Keratinocyte (primary cell): ENCODE results near the gene LIPN. TPM values are rescaled to one million over a fixed set of nuclear protein-coding genes. Genes with fewer than 3 reads are reported as not detected.
A peak's percentile ranks its signal among the peaks of the same experiment; 100 is the strongest.

ENCODE experiments used
- DNase-seq: peaks from one replicate; pipeline ENCODE4 v3.0.0-alpha.2; 2011; ENCODE audit warnings: low read depth, missing footprints, low spot score
- FAIRE-seq: peaks from 2 replicates; lab custom pipeline; 2011; peaks lifted over from hg19 to GRCh38; lab: Jason Lieb, UNC
- H2AFZ ChIP-seq: 2 replicates; pipeline ENCODE4 v1.6.0; 2012; ENCODE audit warnings: low read length, control low read depth, inconsistent platforms; ENCODE audit not compliant: control insufficient read depth
- H3K27ac ChIP-seq: 2 replicates; pipeline ENCODE4 v1.5.1; 2011; ENCODE audit warnings: low read length; ENCODE audit not compliant: control insufficient read depth, insufficient read depth
- H3K27me3 ChIP-seq: 3 replicates; pipeline ENCODE4 v1.6.0; 2011; ENCODE audit warnings: low read length; ENCODE audit not compliant: control insufficient read depth, insufficient read depth; ENCODE audit errors: extremely low read depth
- H3K36me3 ChIP-seq, 2 experiments: 2 replicates in 1 of 2; 3 replicates in 1 of 2; pipeline ENCODE4 v1.5.1; 2011; ENCODE audit warnings: low read length in 2 of 2, mild to moderate bottlenecking in 1 of 2; ENCODE audit not compliant: control insufficient read depth in 2 of 2, insufficient read depth in 2 of 2; ENCODE audit errors: extremely low read depth in 1 of 2
- H3K4me1 ChIP-seq: 3 replicates; pipeline ENCODE4 v1.5.1; 2011; ENCODE audit warnings: low read length; ENCODE audit not compliant: control insufficient read depth, insufficient read depth; ENCODE audit errors: extremely low read depth
- H3K4me2 ChIP-seq: 3 replicates; pipeline ENCODE4 v1.6.0; 2011; ENCODE audit warnings: low read depth, low read length; ENCODE audit not compliant: control insufficient read depth, insufficient read depth; ENCODE audit errors: extremely low read depth
- H3K4me3 ChIP-seq, 3 experiments: fragments of 200-600 bp in 1 of 3; sonication (generic) in 1 of 3; 2 replicates in 2 of 3; 3 replicates in 1 of 3; pipeline ENCODE4 v1.5.1; 2011 to 2016; ENCODE audit warnings: low read length in 3 of 3, mild to moderate bottlenecking in 3 of 3, control low read depth in 2 of 3, inconsistent platforms in 1 of 3, low read depth in 1 of 3, mixed read lengths in 1 of 3, mixed run types in 1 of 3, moderate library complexity in 1 of 3; ENCODE audit not compliant: control insufficient read depth in 2 of 3, insufficient read depth in 2 of 3; ENCODE audit errors: extremely low read depth in 1 of 3
- H3K79me2 ChIP-seq: 2 replicates; pipeline ENCODE4 v1.6.0; 2012; ENCODE audit warnings: low read length; ENCODE audit not compliant: control insufficient read depth, insufficient read depth
- H3K9ac ChIP-seq: 3 replicates; pipeline ENCODE4 v1.6.0; 2011; ENCODE audit warnings: low read length; ENCODE audit not compliant: control insufficient read depth, insufficient read depth; ENCODE audit errors: extremely low read depth
- H3K9me1 ChIP-seq: 3 replicates; pipeline ENCODE4 v1.6.0; 2011; ENCODE audit warnings: low read length; ENCODE audit not compliant: control insufficient read depth, insufficient read depth; ENCODE audit errors: extremely low read depth
- H3K9me3 ChIP-seq: 2 replicates; pipeline ENCODE4 v1.5.1; 2012; ENCODE audit warnings: low read depth, low read length; ENCODE audit not compliant: control insufficient read depth
- H4K20me1 ChIP-seq: 3 replicates; pipeline ENCODE4 v1.6.0; 2011; ENCODE audit warnings: low read length; ENCODE audit not compliant: control insufficient read depth, insufficient read depth; ENCODE audit errors: extremely low read depth
- CTCF ChIP-seq, 3 experiments: IDR thresholded peaks in 1 of 3; conservative IDR thresholded peaks in 1 of 3; optimal IDR thresholded peaks in 1 of 3; 2 replicates in 2 of 3; 3 replicates in 1 of 3; pipeline versions ENCODE3 to v1.5.1; 2011; ENCODE audit warnings: low read length in 3 of 3, mild to moderate bottlenecking in 3 of 3, moderate library complexity in 2 of 3, control low read depth in 1 of 3, inconsistent platforms in 1 of 3; ENCODE audit not compliant: insufficient read depth in 2 of 3; ENCODE audit errors: extremely low read depth in 1 of 3
- EZH2 ChIP-seq: IDR thresholded peaks from one replicate; pipeline ENCODE4 v1.6.1; 2012; ENCODE audit warnings: inconsistent platforms, mild to moderate bottlenecking, low read length, moderate library complexity
- dilution Hi-C: fragments of 300-500 bp; cut with MboI; formaldehyde crosslinking; loops from one replicate; pipeline ENCODE4 v1.7.0; 2020; ENCODE audit warnings: low sequenced_read_pairs; ENCODE audit not compliant: extremely low pct_ligation_motif_present
- polyA plus RNA-seq, 5 experiments: library from polyadenylated mRNA; depleted of rRNA in 3 of 5; stranded (reverse) in 3 of 5; stranded (forward) in 1 of 5; unstranded in 1 of 5; fragments of >200 nt; gene quantifications; 1 replicate in 1 of 5; 2 replicates in 3 of 5; 3 replicates in 1 of 5; pipeline versions ENCODE4 v1.2.1 to v1.2.3, GENCODE V29; 2011 to 2012; ENCODE audit warnings: missing spikeins in 2 of 5, low read depth in 1 of 5, low replicate concordance in 1 of 5

Gene LIPN
- polyA plus RNA-seq, 1 donor (not counting 4 experiments of a cell fraction or from before 2014, with no cell fraction given) = 0.20 TPM

GRCh38 chr10:88744002-88744401, 15.8 kb upstream of the LIPN start:
- Histone ChIP-seq H3K27ac (no peak overlapping the region), H4K20me1 (no peaks in the 10 kb centered on the region), H3K9ac (no peak overlapping the region), H3K27me3 (no peaks in the 10 kb centered on the region), H3K4me3 (no peak overlapping the region), H3K9me1 (no peaks in the 10 kb centered on the region), H2AFZ (no peak overlapping the region), H3K9me3 (peaks cover 3% of the 10 kb centered on the region), H3K4me1 (no peaks in the 10 kb centered on the region), H3K36me3 (no peaks in the 10 kb centered on the region), H3K79me2 (no peaks in the 10 kb centered on the region), H3K4me2 (no peak overlapping the region)
- DNase-seq (no peak), FAIRE-seq (no peak)
- dilution Hi-C loops = no loop called here
- TF ChIP-seq EZH2 = no peak
- TF ChIP-seq CTCF (optimal IDR thresholded peaks at IDR 0.05 in 1 of 3, IDR thresholded peaks at IDR 0.05 in 1 of 3, conservative IDR thresholded peaks at IDR 0.05 in 1 of 3; ENCODE audit: extremely low read depth in 1 of 3, insufficient read depth in 2 of 3, low read length in 3 of 3) = peak in 2 of 3 experiments; percentile 23 to 65

- no peaks in the 10 kb centered on the region for H3K9me1 ChIP-seq
- FAIRE-seq = no peak
- dilution Hi-C loops = no loop called here
- no peak overlapping the region for H3K27ac ChIP-seq
- H4K20me1 ChIP-seq = no peaks in the 10 kb centered on the region
- no peak for TF ChIP-seq EZH2
- no peak for TF ChIP-seq CTCF (optimal IDR thresholded peaks at IDR 0.05 in 1 of 3, IDR thresholded peaks at IDR 0.05 in 1 of 3, conservative IDR thresholded peaks at IDR 0.05 in 1 of 3; ENCODE audit: extremely low read depth in 1 of 3, insufficient read depth in 2 of 3, low read length in 3 of 3)
- no peak overlapping the region for H3K4me2 ChIP-seq
- H3K36me3 ChIP-seq = no peaks in the 10 kb centered on the region
- no peaks in the 10 kb centered on the region for H3K27me3 ChIP-seq
- no peak overlapping the region for H3K9ac ChIP-seq
- DNase-seq = no peak
- peaks cover 3% of the 10 kb centered on the region for H3K9me3 ChIP-seq
- no peak overlapping the region for H3K4me3 ChIP-seq
- no peaks in the 10 kb centered on the region for H3K79me2 ChIP-seq
- H2AFZ ChIP-seq = no peak overlapping the region
- H3K4me1 ChIP-seq = no peaks in the 10 kb centered on the region
Observed at GRCh38 chr10:88745633-88746032, 14.2 kb upstream of the LIPN start.
